A673 (cell line): ENCODE data around the gene ELL2. TPM values are rescaled to one million over a fixed set of nuclear protein-coding genes. Genes with fewer than 3 reads are reported as not detected.

Source experiments
- BruUV-seq: library from RNA; stranded (reverse); fragments of 400-500 nt; replicated peaks from 2 replicates; lab custom pipeline; 2021; lab: Mats Ljungman, UMichigan
- CTCF ChIA-PET: fragments of 300-600 bp; sonication (Branson Sonifier 250); formaldehyde crosslinking; loops from one replicate; lab custom pipeline; 2022; ENCODE audit warnings: antibody characterized with exemption; lab: Charles Lee
- POLR2A ChIA-PET: fragments of 300-600 bp; sonication (Branson Sonifier 250); formaldehyde crosslinking; loops from one replicate; lab custom pipeline; 2022; ENCODE audit warnings: antibody characterized with exemption; ENCODE audit not compliant: low non-redundant PET; lab: Charles Lee
- DNase-seq: peaks from one replicate; pipeline ENCODE4 v3.0.0-alpha.2; 2015; ENCODE audit warnings: low spot score
- H3K27ac ChIP-seq: fragments of 200-600 bp; sonication (generic); 2 replicates; pipeline ENCODE4 v1.5.1; 2016; ENCODE audit warnings: mixed run types, low read depth, mild to moderate bottlenecking, mixed read lengths, antibody characterized with exemption, low read length; ENCODE audit not compliant: poor library complexity, severe bottlenecking
- H3K27me3 ChIP-seq: fragments of 200-600 bp; sonication (generic); replicated peaks from 2 replicates; pipeline ENCODE4 v1.6.1; 2017; ENCODE audit warnings: mixed run types, low read depth, mild to moderate bottlenecking, mixed read lengths, antibody characterized with exemption, low read length; ENCODE audit not compliant: insufficient read depth, poor library complexity
- H3K36me3 ChIP-seq: fragments of 200-600 bp; sonication (generic); 2 replicates; pipeline ENCODE4 v1.6.1; 2016; ENCODE audit warnings: mixed run types, mild to moderate bottlenecking, mixed read lengths, antibody characterized with exemption, low read length; ENCODE audit not compliant: insufficient read depth, poor library complexity, severe bottlenecking
- H3K4me1 ChIP-seq: fragments of 200-600 bp; sonication (generic); 2 replicates; pipeline ENCODE4 v1.6.1; 2017; ENCODE audit warnings: mixed run types, mild to moderate bottlenecking, mixed read lengths, antibody characterized with exemption, low read length; ENCODE audit not compliant: insufficient read depth, poor library complexity, severe bottlenecking
- H3K4me3 ChIP-seq: fragments of 200-600 bp; sonication (generic); 2 replicates; pipeline ENCODE4 v1.5.1; 2016; ENCODE audit warnings: low read depth, mixed run types, mild to moderate bottlenecking, mixed read lengths, low read length; ENCODE audit not compliant: poor library complexity, severe bottlenecking
- H3K9me3 ChIP-seq: fragments of 200-600 bp; sonication (generic); 2 replicates; pipeline ENCODE4 v1.6.1; 2016; ENCODE audit warnings: mixed run types, low read depth, mild to moderate bottlenecking, mixed read lengths, antibody characterized with exemption, low read length; ENCODE audit not compliant: poor library complexity, severe bottlenecking
- EZH2 ChIP-seq: fragments of 200-600 bp; sonication (generic); IDR thresholded peaks from 2 replicates; pipeline ENCODE4 v1.6.1; 2017; ENCODE audit warnings: borderline replicate concordance, low read depth, mild to moderate bottlenecking, mixed read lengths, antibody characterized with exemption, low read length; ENCODE audit not compliant: poor library complexity, severe bottlenecking
- intact Hi-C: fragments of 100-400 bp; cut with micrococcal nuclease; formaldehyde crosslinking; loops from one replicate; pipeline ENCODE4 v1.10.0; 2022; ENCODE audit not compliant: unreplicated experiment
- total RNA-seq: library from RNA; stranded (reverse); gene quantifications from 2 replicates; pipeline ENCODE4 v1.2.3, GENCODE V29; 2021
- TF ChIP-seq, protein P1 (sequence below): fragments of 300-800, 200-600 bp; sonication (generic); conservative IDR thresholded peaks from 2 replicates; pipeline ENCODE4 v1.5.1; 2017; ENCODE audit warnings: low read depth, mild to moderate bottlenecking, antibody characterized with exemption, low read length, moderate library complexity, mixed read lengths

Gene ELL2
- total RNA-seq, 1 experiment from 2014 or later: 12.0 TPM

DNA sequence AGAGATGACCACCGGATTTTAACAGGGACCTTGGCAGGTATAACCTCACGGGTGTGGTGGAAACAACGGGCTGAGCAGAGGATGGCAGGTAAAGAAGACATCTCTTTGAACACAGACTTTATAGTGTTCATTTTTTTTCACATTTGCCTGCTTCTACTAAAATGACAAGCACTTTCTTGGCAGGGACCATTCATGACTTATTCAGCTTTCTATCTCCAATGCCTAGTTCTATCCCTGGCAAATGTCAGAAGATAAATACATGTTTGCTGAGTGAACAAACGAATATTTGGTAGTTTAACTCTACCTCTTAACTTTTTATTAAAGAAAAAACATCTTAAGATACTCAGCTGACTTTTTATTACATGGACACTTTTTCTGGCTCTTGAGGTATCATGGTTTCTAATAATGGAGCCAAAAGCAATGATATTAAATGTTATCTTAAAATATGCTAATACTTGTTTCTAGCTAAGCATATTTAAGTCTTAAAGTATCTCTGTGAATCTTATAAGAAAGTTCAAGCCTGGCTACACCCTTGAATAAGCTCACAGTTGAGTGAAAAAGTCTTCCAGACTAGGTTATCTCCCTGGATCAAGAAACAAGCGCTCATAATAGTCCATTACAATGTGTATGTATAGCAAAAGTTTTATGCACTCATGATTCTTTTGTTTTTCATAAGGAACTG lies 8.5 kb downstream of the ELL2 start:
- no peaks in the 10 kb centered on the region for H3K36me3 ChIP-seq
- H3K27me3 ChIP-seq: no peaks in the 10 kb centered on the region
- no peaks in the 10 kb centered on the region for H3K9me3 ChIP-seq
- DNase-seq: no peak
- CTCF ChIA-PET: interaction anchor here (0.7 kb wide), 1 partner anchor 789 kb away, joined by 4 read pairs; no protein-coding TSS in a partner anchor
- POLR2A ChIA-PET: no interaction called here
- H3K4me1 ChIP-seq: no peaks in the 10 kb centered on the region
- no peak overlapping the region for H3K27ac ChIP-seq
- H3K4me3 ChIP-seq: no peak overlapping the region
- TF ChIP-seq, protein P1, sequence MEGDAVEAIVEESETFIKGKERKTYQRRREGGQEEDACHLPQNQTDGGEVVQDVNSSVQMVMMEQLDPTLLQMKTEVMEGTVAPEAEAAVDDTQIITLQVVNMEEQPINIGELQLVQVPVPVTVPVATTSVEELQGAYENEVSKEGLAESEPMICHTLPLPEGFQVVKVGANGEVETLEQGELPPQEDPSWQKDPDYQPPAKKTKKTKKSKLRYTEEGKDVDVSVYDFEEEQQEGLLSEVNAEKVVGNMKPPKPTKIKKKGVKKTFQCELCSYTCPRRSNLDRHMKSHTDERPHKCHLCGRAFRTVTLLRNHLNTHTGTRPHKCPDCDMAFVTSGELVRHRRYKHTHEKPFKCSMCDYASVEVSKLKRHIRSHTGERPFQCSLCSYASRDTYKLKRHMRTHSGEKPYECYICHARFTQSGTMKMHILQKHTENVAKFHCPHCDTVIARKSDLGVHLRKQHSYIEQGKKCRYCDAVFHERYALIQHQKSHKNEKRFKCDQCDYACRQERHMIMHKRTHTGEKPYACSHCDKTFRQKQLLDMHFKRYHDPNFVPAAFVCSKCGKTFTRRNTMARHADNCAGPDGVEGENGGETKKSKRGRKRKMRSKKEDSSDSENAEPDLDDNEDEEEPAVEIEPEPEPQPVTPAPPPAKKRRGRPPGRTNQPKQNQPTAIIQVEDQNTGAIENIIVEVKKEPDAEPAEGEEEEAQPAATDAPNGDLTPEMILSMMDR: no peak
- TF ChIP-seq EZH2: no peak
- BruUV-seq: no TSS peak
- intact Hi-C loops: no loop called here

DNA sequence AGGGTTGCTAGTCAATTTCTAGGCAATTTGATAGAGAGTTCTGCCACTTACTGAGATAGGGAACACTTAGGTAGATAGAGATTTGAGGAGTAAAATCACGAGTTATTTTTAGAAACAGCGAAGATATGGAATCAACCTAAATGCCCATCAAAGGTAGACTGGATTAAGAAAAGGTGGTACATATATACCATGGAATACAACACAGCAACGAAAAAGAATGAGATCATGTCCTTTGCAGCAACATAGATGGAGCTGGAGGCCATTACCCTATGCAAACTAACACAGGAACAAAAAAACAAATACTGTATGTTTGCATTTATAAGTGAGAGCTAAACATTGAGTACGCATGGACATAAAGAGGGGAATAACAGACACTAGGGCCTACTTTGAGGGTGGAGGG lies 9.7 kb downstream of the ELL2 start:
- H3K4me1 ChIP-seq: no peaks in the 10 kb centered on the region
- intact Hi-C loops: no loop called here
- TF ChIP-seq, protein P1: no peak
- TF ChIP-seq EZH2: no peak
- no peak overlapping the region for H3K4me3 ChIP-seq
- CTCF ChIA-PET: no interaction called here
- POLR2A ChIA-PET: no interaction called here
- H3K27ac ChIP-seq: no peak overlapping the region
- no peaks in the 10 kb centered on the region for H3K27me3 ChIP-seq
- DNase-seq: no peak
- no peaks in the 10 kb centered on the region for H3K36me3 ChIP-seq
- H3K9me3 ChIP-seq: no peaks in the 10 kb centered on the region
- BruUV-seq: no TSS peak

DNA sequence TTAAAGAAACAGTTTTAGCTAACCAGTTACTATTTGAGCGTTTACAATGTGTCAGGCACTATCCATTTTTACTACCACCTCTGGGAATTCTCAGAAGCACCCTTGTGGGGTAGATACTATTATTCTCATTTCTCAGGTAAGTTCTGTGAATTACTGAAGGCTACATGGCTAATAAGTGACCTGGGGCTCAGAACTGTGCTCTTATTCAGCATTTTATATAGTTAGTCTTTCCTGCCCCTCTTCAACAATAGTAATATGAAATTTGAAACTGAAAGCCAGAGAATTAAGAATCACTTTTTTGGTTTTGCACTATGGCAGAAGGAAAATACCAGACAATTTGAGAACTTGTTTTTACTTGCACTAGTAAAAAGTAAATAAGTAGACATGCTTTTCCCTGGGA lies 11.8 kb downstream of the ELL2 start:
- no TSS peak for BruUV-seq
- POLR2A ChIA-PET: interaction anchor here (0.6 kb wide), 1 partner anchor 13 kb away, joined by 8 read pairs; no protein-coding TSS in a partner anchor
- TF ChIP-seq, protein P1: no peak
- no peak for TF ChIP-seq EZH2
- intact Hi-C loops: no loop called here
- no peak for DNase-seq
- Histone ChIP-seq H3K27ac (no peak overlapping the region), H3K36me3 (no peaks in the 10 kb centered on the region), H3K27me3 (no peaks in the 10 kb centered on the region), H3K9me3 (no peaks in the 10 kb centered on the region), H3K4me1 (no peaks in the 10 kb centered on the region), H3K4me3 (no peak overlapping the region)
- CTCF ChIA-PET: no interaction called here
